Ovary (tissue), 9 donors: ENCODE results near the gene EDN1. TPM values are rescaled to one million over a fixed set of nuclear protein-coding genes. Genes with fewer than 3 reads are reported as not detected.

Experiments used
- DNase-seq, 5 donors: peaks; one replicate each; pipeline ENCODE4 v3.0.0-alpha.2; 2019 to 2020
- H3K27ac ChIP-seq, 2 donors: fragments of 200-600 bp; one replicate each; pipeline versions ENCODE4 v1.5.1 to v1.8.0; 2019 to 2022
- H3K27me3 ChIP-seq: fragments of 200-600 bp; one replicate; pipeline ENCODE4 v1.8.0; 2022
- H3K36me3 ChIP-seq: fragments of 200-600 bp; sonication (generic); one replicate; pipeline ENCODE4 v1.5.1; 2019
- H3K4me1 ChIP-seq: one replicate; pipeline ENCODE4 v1.8.1; 2013; ENCODE audit warnings: mild to moderate bottlenecking, moderate library complexity; ENCODE audit not compliant: insufficient read depth
- H3K4me3 ChIP-seq: fragments of 200-600 bp; sonication (generic); one replicate; pipeline ENCODE4 v1.5.1; 2017
- H3K9me3 ChIP-seq, 2 donors: fragments of 200-600 bp in 1 of 2; sonication (generic) in 1 of 2; one replicate each; pipeline versions ENCODE4 v1.5.1 to v1.8.1; 2013 to 2019; ENCODE audit warnings: mild to moderate bottlenecking in 1 of 2, moderate library complexity in 1 of 2
- CTCF ChIP-seq, 3 donors: fragments of 450-650 bp in 2 of 3; fragments of 200-600 bp in 1 of 3; IDR thresholded peaks; one replicate each; pipeline versions ENCODE4 v1.5.1 to v1.8.0; 2016 to 2022; ENCODE audit warnings: antibody characterized with exemption in 3 of 3, mild to moderate bottlenecking in 1 of 3
- EP300 ChIP-seq: sonication (generic); formaldehyde crosslinking; IDR thresholded peaks from one replicate; pipeline ENCODE4 v1.6.1; 2017; ENCODE audit warnings: antibody characterized with exemption
- POLR2A ChIP-seq: fragments of 450-650 bp; IDR thresholded peaks from one replicate; pipeline ENCODE4 v1.6.1; 2017; ENCODE audit warnings: antibody characterized with exemption, mild to moderate bottlenecking, moderate library complexity
- WGBS, 3 donors: extraction: QIAGEN DNeasy Blood & Tissue Kit in 1 of 3; methylation state at CpG; one replicate each; pipeline versions ENCODE4 v1.1.5 to v1.1.7; 2013 to 2017; 5-methylcytosine and 5-hydroxymethylcytosine counted together
- intact Hi-C, 4 donors: fragments of 100-400 bp; cut with DNase I; formaldehyde crosslinking; loops; one replicate each; pipeline versions ENCODE4 v1.11.0 to v1.15.1; 2022 to 2023
- polyA plus RNA-seq, 2 donors: library from polyadenylated mRNA; stranded (reverse); fragments of 200-250 nt in 1 of 2; fragments of 350-450 nt in 1 of 2; fragmentation: Illumina TruSeq in 1 of 2; extraction: RNeasy Lipid Tissue Mini Kit (QIAGEN cat#74804) in 1 of 2; gene quantifications; one replicate each; pipeline ENCODE4 v1.2.3, GENCODE V29; 2013 to 2014
- total RNA-seq, 7 donors: library from RNA; depleted of rRNA in 2 of 7; stranded (reverse); fragments of >200 nt in 2 of 7; fragmentation: NEBNext Ultra II Directional in 3 of 7; extraction: Animal tissue kit (Norgen Biotek cat#: 25700) in 3 of 7; gene quantifications; one replicate each; pipeline versions ENCODE4 v1.1.0 to v1.2.4, GENCODE V29; 2016 to 2023
- donor health status: DM: no; HTN: no; CAD: no; lungs with moderate emphysema.
- donor health status: DM: no; HTN: no; CAD: no.
- donor health status: Bipolar disorder and iron deficiency.
- donor health status: DM: yes; HTN: yes; CAD: no.
- donor health status: DM: no; HTN: no; CAD: no.
- donor health status: DM: yes; HTN: yes; CAD: no.

Gene EDN1
- total and polyA plus RNA-seq, 9 donors, result 0.95 to 11.1 (median 3.1) TPM

GRCh38 chr6:12335131-12335527 lies 45.0 kb downstream of the EDN1 start:
- intact Hi-C loops, result no loop called here
- no peak for DNase-seq
- H3K4me1 ChIP-seq, result no peaks in the 10 kb centered on the region
- TF ChIP-seq EP300 (no peak), CTCF (IDR thresholded peaks at IDR 0.05) (no peak), POLR2A (no peak)
- WGBS, 3 donors, result 83 to 95% (median 93%) methylated on average over 1 of the region's 1 CpG
- H3K27ac ChIP-seq, result no peak overlapping the region
- H3K4me3 ChIP-seq, result no peak overlapping the region
- no peaks in the 10 kb centered on the region for H3K27me3 ChIP-seq
- no peaks in the 10 kb centered on the region for H3K9me3 ChIP-seq
- no peaks in the 10 kb centered on the region for H3K36me3 ChIP-seq

DNA sequence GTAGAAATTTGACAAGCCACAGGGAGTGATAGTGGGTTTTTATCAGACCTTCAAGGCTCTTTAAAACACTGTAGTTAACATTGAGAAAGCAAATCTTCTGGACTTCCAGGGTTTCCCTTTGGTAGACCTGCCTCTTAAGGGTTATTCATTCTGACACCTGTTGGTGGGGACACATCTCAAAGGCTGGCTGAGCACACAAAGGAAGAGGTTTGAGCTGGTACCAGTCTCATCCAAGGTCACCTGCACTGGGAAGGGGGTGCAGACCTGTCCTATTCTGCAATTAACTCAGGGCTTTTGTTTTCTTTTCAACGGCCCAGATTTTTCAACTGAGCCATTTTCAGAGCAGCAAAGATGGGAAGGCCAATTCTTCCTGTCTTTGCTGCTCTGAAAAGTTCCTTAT lies 45.6 kb downstream of the EDN1 start:
- WGBS, 3 donors, result 33 to 62% (median 47%) methylated on average over 1 of the region's 1 CpG

GRCh38 chr6:12336121-12336971 lies 46.2 kb downstream of the EDN1 start:
- no peaks in the 10 kb centered on the region for H3K4me1 ChIP-seq
- no peak overlapping the region for H3K27ac ChIP-seq
- H3K27me3 ChIP-seq, result no peaks in the 10 kb centered on the region
- TF ChIP-seq EP300, result no peak
- TF ChIP-seq POLR2A, result no peak
- no peak for TF ChIP-seq CTCF (IDR thresholded peaks at IDR 0.05)
- H3K36me3 ChIP-seq, result no peaks in the 10 kb centered on the region
- DNase-seq, result no peak
- no peak overlapping the region for H3K4me3 ChIP-seq
- 54 to 70% (median 60%) methylated on average over 5 of the region's 5 CpGs for WGBS, 3 donors
- intact Hi-C loops, result no loop called here
- no peaks in the 10 kb centered on the region for H3K9me3 ChIP-seq

More for the DNA sequence above, 45.6 kb downstream of the EDN1 start:
- intact Hi-C loops, result no loop called here
- DNase-seq, result no peak
- TF ChIP-seq EP300 (no peak), CTCF (IDR thresholded peaks at IDR 0.05) (no peak), POLR2A (no peak)
- Histone ChIP-seq H3K4me3 (no peak overlapping the region), H3K4me1 (no peaks in the 10 kb centered on the region), H3K27ac (no peak overlapping the region), H3K27me3 (no peaks in the 10 kb centered on the region), H3K9me3 (no peaks in the 10 kb centered on the region), H3K36me3 (no peaks in the 10 kb centered on the region)

DNA sequence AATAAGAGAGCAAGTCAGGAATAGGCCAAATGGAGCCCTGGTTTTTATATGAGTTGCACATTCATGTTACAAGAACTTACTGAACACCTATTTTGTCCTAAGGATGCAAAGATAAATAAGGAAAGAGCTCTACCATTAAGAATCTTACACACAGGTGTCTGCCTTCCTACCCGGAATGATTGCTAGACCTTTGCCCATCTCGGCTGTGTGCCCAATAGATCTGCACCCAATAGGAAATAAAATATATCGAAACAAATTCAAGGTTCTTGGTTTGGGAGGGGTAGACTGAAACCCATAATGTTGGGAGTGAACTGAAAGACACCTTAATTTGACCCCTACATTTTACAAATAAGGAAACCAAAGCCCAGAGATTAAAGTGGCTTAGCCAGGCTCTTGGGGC lies 48.9 kb downstream of the EDN1 start:
- H3K4me3 ChIP-seq, result no peak overlapping the region
- no peak overlapping the region for H3K27ac ChIP-seq
- H3K9me3 ChIP-seq, result no peaks in the 10 kb centered on the region
- H3K36me3 ChIP-seq, result no peaks in the 10 kb centered on the region
- intact Hi-C loops, result no loop called here
- no peaks in the 10 kb centered on the region for H3K27me3 ChIP-seq
- 84 to 91% (median 88%) methylated on average over 3 of the region's 3 CpGs for WGBS, 3 donors
- no peaks in the 10 kb centered on the region for H3K4me1 ChIP-seq
- no peak for TF ChIP-seq POLR2A
- no peak for TF ChIP-seq CTCF (IDR thresholded peaks at IDR 0.05)
- TF ChIP-seq EP300, result no peak
- DNase-seq, result no peak
